Activated CD4-positive, alpha-beta T cell treated with anti-CD3 and anti-CD28 coated beads, Interleukin-2, Interleukin-6, amounts not matched to agents 100 ng/mL and 50 ng/mL, durations not matched to agents 16 hours and 8 hours (primary cell): Measurements from ENCODE around the gene RITA1.
"Not testable (repeated sequence)": the region's sequence is repeated elsewhere in the genome, so short reads cannot be mapped to it uniquely, and the experiment has no call there.

Experiments
- DNase-seq: peaks from one replicate; pipeline ENCODE4 v3.0.0-alpha.2; 2020

RITA1 gene

GRCh38 chr12:113185180-113186032 is at the start of gene RITA1, which contains the start of gene DDX54:
TSS of gene RITA1 (plus strand) at chr12:113185721. CDS start at chr12:113186747, 1,026 bp downstream.
TSS of gene DDX54 (minus strand) at chr12:113185478. CDS start at chr12:113185451, 27 bp downstream.
- DNase-seq, result peak; percentile 89

GRCh38 chr12:113136128-113136989 is 49.2 kb upstream of the RITA1 start:
- DNase-seq, result peak; percentile 41

- DNase-seq, result no peak
Measured at GRCh38 chr12:113136990-113137511, 48.5 kb upstream of the RITA1 start.

GRCh38 chr12:113137861-113138783 is 47.4 kb upstream of the RITA1 start:
- DNase-seq, result no peak

- DNase-seq, result no peak
Measured at GRCh38 chr12:113138826-113139225, 46.7 kb upstream of the RITA1 start.

- no peak for DNase-seq
Measured at GRCh38 chr12:113140706-113141105, 44.8 kb upstream of the RITA1 start.

- not testable (repeated sequence) for DNase-seq
Measured at GRCh38 chr12:113141716-113142115, 43.8 kb upstream of the RITA1 start.

GRCh38 chr12:113142173-113142885 is 43.2 kb upstream of the RITA1 start:
- no peak for DNase-seq

GRCh38 chr12:113142886-113143332 is 42.6 kb upstream of the RITA1 start:
- no peak for DNase-seq

- DNase-seq, result no peak
Measured at GRCh38 chr12:113143959-113144358, 41.6 kb upstream of the RITA1 start.

GRCh38 chr12:113144806-113145205 is 40.7 kb upstream of the RITA1 start:
- DNase-seq, result no peak

- DNase-seq, result no peak
Measured at GRCh38 chr12:113145720-113146551, 39.6 kb upstream of the RITA1 start.

GRCh38 chr12:113146999-113147398 is 38.5 kb upstream of the RITA1 start:
- DNase-seq, result no peak

- no peak for DNase-seq
Measured at GRCh38 chr12:113149361-113150150, 36.0 kb upstream of the RITA1 start, which contains the start of gene CFAP73. TSS of gene CFAP73 (plus strand) at chr12:113149724. CDS start at chr12:113149858, 134 bp downstream.

- DNase-seq, result no peak
Measured at GRCh38 chr12:113151655-113152054, 33.9 kb upstream of the RITA1 start.

GRCh38 chr12:113152196-113152834 is 33.2 kb upstream of the RITA1 start:
- DNase-seq, result no peak

- DNase-seq, result peak; percentile 66
Measured at GRCh38 chr12:113152835-113153814, 32.4 kb upstream of the RITA1 start.
